Measurements from ENCODE around the gene DNAH7. TPM values are rescaled to one million over a fixed set of nuclear protein-coding genes. Genes with fewer than 3 reads are reported as not detected.

The DNAH7 gene
- total RNA-seq, 2 donors from 2014 or later: 1.1 to 1.5 TPM

DNA sequence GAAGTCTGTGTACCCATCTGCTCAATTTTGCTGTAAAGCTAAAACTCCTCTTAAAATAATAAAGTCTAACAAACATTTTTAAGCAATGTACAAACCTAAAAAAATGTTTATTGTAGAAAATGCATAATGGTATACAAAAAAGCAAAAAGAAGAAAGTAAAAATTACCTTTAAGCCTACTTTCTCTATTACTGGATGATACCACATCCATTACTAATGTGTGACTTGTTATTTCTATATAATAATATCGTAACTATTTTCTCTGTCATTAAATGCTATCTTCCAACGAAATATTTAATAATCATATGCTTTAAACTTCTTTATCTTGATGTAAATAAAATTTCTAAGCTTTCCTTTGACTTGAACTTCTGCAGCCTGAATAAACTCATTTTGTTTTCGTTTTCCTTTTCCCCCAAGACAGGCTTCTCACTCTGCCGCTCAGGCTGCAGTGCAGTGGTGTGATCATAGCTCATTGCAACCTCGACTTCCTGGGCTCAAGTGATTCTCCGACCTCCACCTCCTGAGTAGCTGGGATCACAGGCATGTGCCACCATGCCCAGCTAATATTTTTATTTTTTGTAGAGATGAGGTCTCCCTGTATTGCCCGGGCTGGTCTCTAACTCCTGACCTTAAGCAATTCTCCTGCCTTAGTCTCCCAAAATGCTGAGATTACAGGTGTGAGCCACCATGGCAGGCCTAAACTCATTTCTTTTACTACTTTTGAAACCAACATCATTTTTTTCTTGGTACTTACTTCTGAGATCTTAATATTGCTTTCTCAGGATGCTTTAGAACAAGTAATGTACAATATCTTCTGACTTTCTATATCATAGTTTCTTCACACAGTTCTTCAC is 18.1 kb upstream of the DNAH7 start:
- peaks cover 19% of the 10 kb centered on the region for H3K9me3 ChIP-seq (ENCODE audit: control insufficient read depth, low read length)
- H3K9me3 Mint-ChIP-seq: peaks cover 44% of the 10 kb centered on the region
- no peaks in the 10 kb centered on the region for H3K36me3 ChIP-seq (ENCODE audit: control insufficient read depth, insufficient read depth, low read length)
- H3K4me1 ChIP-seq (ENCODE audit: control insufficient read depth, insufficient read depth, low read length): no peaks in the 10 kb centered on the region
- WGBS, 2 experiments (ENCODE audit: insufficient coverage in 1 of 2, insufficient read length in 1 of 2): 64 to 81% methylated on average over 5 to 7 of the region's 7 CpGs
- H3K27ac ChIP-seq (ENCODE audit: low read depth, low read length): no peak overlapping the region
- no peaks in the 10 kb centered on the region for H3K27me3 ChIP-seq (ENCODE audit: control insufficient read depth, insufficient read depth, low read length, poor library complexity, severe bottlenecking)
- no peak overlapping the region for H3K9ac ChIP-seq (ENCODE audit: extremely low read depth, low read length, poor library complexity, severe bottlenecking)
- DNase-seq: no peak
- H3K4me3 ChIP-seq (ENCODE audit: low read length): no peak overlapping the region
- H3K27ac Mint-ChIP-seq: no peak overlapping the region
- TF ChIP-seq, protein P1, sequence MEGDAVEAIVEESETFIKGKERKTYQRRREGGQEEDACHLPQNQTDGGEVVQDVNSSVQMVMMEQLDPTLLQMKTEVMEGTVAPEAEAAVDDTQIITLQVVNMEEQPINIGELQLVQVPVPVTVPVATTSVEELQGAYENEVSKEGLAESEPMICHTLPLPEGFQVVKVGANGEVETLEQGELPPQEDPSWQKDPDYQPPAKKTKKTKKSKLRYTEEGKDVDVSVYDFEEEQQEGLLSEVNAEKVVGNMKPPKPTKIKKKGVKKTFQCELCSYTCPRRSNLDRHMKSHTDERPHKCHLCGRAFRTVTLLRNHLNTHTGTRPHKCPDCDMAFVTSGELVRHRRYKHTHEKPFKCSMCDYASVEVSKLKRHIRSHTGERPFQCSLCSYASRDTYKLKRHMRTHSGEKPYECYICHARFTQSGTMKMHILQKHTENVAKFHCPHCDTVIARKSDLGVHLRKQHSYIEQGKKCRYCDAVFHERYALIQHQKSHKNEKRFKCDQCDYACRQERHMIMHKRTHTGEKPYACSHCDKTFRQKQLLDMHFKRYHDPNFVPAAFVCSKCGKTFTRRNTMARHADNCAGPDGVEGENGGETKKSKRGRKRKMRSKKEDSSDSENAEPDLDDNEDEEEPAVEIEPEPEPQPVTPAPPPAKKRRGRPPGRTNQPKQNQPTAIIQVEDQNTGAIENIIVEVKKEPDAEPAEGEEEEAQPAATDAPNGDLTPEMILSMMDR (conservative IDR thresholded peaks at IDR 0.05): no peak
- peaks cover 2% of the 10 kb centered on the region for H3K27me3 Mint-ChIP-seq (ENCODE audit: insufficient read depth)
- H3K36me3 Mint-ChIP-seq (ENCODE audit: low read depth): peaks cover 4% of the 10 kb centered on the region
- no peaks in the 10 kb centered on the region for H3K4me1 Mint-ChIP-seq
- no peak overlapping the region for H3K4me3 Mint-ChIP-seq

DNA sequence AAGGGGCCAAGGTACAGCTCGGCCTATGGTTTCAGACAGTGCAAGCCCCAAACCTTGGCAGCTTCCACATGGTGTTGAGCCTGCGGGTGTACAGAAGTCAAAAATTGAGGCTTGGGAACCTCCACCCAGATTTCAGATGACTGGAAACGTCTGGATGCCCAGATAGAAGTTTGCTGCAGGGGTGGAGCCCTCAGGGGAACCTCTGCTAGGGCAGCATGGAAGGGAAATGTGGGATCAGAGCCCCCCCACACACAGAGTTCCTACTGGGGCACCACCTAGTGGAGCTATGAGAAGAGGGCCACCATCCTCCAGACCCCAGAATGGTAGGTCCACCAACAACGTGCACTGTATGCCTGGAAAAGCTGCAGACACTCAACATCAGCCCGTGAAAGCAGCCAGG is 15.0 kb upstream of the DNAH7 start:
- peaks cover 2% of the 10 kb centered on the region for H3K27me3 Mint-ChIP-seq (ENCODE audit: insufficient read depth)
- DNase-seq: no peak
- H3K9ac ChIP-seq (ENCODE audit: extremely low read depth, low read length, poor library complexity, severe bottlenecking): no peak overlapping the region
- H3K27ac ChIP-seq (ENCODE audit: low read depth, low read length): no peak overlapping the region
- no peaks in the 10 kb centered on the region for H3K4me1 Mint-ChIP-seq
- no peaks in the 10 kb centered on the region for H3K4me1 ChIP-seq (ENCODE audit: control insufficient read depth, insufficient read depth, low read length)
- peaks cover 13% of the 10 kb centered on the region for H3K9me3 ChIP-seq (ENCODE audit: control insufficient read depth, low read length)
- H3K27ac Mint-ChIP-seq: no peak overlapping the region
- no peak overlapping the region for H3K4me3 Mint-ChIP-seq
- no peaks in the 10 kb centered on the region for H3K27me3 ChIP-seq (ENCODE audit: control insufficient read depth, insufficient read depth, low read length, poor library complexity, severe bottlenecking)
- no peaks in the 10 kb centered on the region for H3K36me3 ChIP-seq (ENCODE audit: control insufficient read depth, insufficient read depth, low read length)
- 70 to 86% methylated on average over 2 to 5 of the region's 5 CpGs for WGBS, 2 experiments (ENCODE audit: insufficient coverage in 1 of 2, insufficient read length in 1 of 2)
- H3K4me3 ChIP-seq (ENCODE audit: low read length): no peak overlapping the region
- H3K9me3 Mint-ChIP-seq: peaks cover 29% of the 10 kb centered on the region
- TF ChIP-seq, protein P1 (conservative IDR thresholded peaks at IDR 0.05): no peak
- H3K36me3 Mint-ChIP-seq (ENCODE audit: low read depth): peaks cover 2% of the 10 kb centered on the region

- DNase-seq: no peak
- peaks cover 13% of the 10 kb centered on the region for H3K9me3 ChIP-seq (ENCODE audit: control insufficient read depth, low read length)
- TF ChIP-seq, protein P1 (conservative IDR thresholded peaks at IDR 0.05): no peak
- H3K27ac ChIP-seq (ENCODE audit: low read depth, low read length): no peak overlapping the region
- Mint-ChIP-seq H3K36me3 (ENCODE audit: low read depth) (peaks cover 2% of the 10 kb centered on the region), H3K27me3 (ENCODE audit: insufficient read depth) (peaks cover 2% of the 10 kb centered on the region), H3K4me1 (no peaks in the 10 kb centered on the region), H3K9me3 (peaks cover 29% of the 10 kb centered on the region), H3K4me3 (no peak overlapping the region), H3K27ac (no peak overlapping the region)
- H3K9ac ChIP-seq (ENCODE audit: extremely low read depth, low read length, poor library complexity, severe bottlenecking): no peak overlapping the region
- H3K36me3 ChIP-seq (ENCODE audit: control insufficient read depth, insufficient read depth, low read length): no peaks in the 10 kb centered on the region
- 76% methylated on average over 2 of the region's 2 CpGs; no CpG with 5 or more reads in 1 of the 2 experiments for WGBS, 2 experiments (ENCODE audit: insufficient coverage in 1 of 2, insufficient read length in 1 of 2)
- no peaks in the 10 kb centered on the region for H3K27me3 ChIP-seq (ENCODE audit: control insufficient read depth, insufficient read depth, low read length, poor library complexity, severe bottlenecking)
- no peak overlapping the region for H3K4me3 ChIP-seq (ENCODE audit: low read length)
- H3K4me1 ChIP-seq (ENCODE audit: control insufficient read depth, insufficient read depth, low read length): no peaks in the 10 kb centered on the region
These were observed 11.9 kb upstream of the DNAH7 start for GRCh38 chr2:196080526-196080925.

Data from endodermal cell (in vitro differentiated cells).